Medulla oblongata (tissue), 1 donor: ENCODE measurements around the gene TNXB.

Source experiments
- DNase-seq: peaks from one replicate; pipeline ENCODE4 v3.0.0-alpha.2; 2015; ENCODE audit errors: extremely low spot score

The TNXB gene, protein sequence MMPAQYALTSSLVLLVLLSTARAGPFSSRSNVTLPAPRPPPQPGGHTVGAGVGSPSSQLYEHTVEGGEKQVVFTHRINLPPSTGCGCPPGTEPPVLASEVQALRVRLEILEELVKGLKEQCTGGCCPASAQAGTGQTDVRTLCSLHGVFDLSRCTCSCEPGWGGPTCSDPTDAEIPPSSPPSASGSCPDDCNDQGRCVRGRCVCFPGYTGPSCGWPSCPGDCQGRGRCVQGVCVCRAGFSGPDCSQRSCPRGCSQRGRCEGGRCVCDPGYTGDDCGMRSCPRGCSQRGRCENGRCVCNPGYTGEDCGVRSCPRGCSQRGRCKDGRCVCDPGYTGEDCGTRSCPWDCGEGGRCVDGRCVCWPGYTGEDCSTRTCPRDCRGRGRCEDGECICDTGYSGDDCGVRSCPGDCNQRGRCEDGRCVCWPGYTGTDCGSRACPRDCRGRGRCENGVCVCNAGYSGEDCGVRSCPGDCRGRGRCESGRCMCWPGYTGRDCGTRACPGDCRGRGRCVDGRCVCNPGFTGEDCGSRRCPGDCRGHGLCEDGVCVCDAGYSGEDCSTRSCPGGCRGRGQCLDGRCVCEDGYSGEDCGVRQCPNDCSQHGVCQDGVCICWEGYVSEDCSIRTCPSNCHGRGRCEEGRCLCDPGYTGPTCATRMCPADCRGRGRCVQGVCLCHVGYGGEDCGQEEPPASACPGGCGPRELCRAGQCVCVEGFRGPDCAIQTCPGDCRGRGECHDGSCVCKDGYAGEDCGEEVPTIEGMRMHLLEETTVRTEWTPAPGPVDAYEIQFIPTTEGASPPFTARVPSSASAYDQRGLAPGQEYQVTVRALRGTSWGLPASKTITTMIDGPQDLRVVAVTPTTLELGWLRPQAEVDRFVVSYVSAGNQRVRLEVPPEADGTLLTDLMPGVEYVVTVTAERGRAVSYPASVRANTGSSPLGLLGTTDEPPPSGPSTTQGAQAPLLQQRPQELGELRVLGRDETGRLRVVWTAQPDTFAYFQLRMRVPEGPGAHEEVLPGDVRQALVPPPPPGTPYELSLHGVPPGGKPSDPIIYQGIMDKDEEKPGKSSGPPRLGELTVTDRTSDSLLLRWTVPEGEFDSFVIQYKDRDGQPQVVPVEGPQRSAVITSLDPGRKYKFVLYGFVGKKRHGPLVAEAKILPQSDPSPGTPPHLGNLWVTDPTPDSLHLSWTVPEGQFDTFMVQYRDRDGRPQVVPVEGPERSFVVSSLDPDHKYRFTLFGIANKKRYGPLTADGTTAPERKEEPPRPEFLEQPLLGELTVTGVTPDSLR (N-terminal part only)

GRCh38 chr6:32109114-32109764, at the start of gene TNXB:
TNXB (minus strand) TSS chr6:32109338; CDS start chr6:32098198, 11,140 bp downstream.
- no peak for DNase-seq

DNA sequence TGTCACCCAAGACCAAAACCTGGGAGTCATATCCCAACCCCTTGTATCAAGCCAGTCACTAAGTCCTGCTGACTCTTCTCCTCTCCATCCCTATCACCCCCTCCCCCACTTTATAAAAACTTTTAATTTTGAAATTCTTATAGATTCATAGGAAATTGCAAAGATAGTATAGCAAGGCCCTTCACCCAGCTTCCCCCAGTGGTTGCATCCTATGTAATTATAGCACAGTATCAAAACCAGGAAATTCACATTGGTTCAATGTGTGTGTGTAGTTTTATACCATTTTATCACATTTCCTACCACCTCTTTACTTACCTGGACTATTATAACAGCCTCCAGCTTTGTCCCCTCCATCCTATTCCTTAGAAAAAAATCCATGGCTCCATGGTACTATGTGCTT, 48.9 kb upstream of the TNXB start:
- DNase-seq: no peak

DNA sequence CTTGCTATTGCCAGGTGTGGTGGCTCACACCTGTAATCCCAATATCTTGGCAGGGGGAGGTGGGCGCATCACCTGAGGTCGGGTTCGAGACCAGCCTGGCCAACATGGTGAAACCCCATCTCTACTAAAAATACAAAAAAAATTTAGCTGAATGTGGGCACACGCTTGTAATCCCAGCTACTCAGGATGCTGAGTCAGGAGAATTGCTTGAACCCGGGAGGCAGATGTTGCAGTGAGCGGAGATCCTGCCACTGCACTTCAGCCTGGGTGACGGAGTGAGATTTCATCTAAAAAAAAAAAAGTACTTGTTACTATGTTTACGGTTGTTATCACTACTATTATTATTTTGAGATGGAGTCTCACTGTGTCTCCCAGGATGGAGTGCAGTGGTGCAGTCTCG, 47.8 kb upstream of the TNXB start:
- no peak for DNase-seq

GRCh38 chr6:32154514-32155161, 45.5 kb upstream of the TNXB start:
- peak; percentile 71 for DNase-seq

- peak; percentile 93 for DNase-seq
These were observed 44.7 kb upstream of the TNXB start, which contains the start of gene PPT2 for GRCh38 chr6:32153564-32154513. PPT2 (plus strand) TSS chr6:32154141; CDS start chr6:32154595, 454 bp downstream.

GRCh38 chr6:32152769-32153563, 43.8 kb upstream of the TNXB start:
- peak; percentile 48 for DNase-seq

GRCh38 chr6:32151863-32152768, 43.0 kb upstream of the TNXB start, which contains the start of gene PRRT1:
PRRT1 (minus strand) TSS chr6:32151939; CDS start chr6:32151827, 112 bp downstream.
- peak; percentile 40 for DNase-seq

- DNase-seq: peak; percentile 23
These were observed 42.2 kb upstream of the TNXB start for GRCh38 chr6:32151181-32151862.

DNA sequence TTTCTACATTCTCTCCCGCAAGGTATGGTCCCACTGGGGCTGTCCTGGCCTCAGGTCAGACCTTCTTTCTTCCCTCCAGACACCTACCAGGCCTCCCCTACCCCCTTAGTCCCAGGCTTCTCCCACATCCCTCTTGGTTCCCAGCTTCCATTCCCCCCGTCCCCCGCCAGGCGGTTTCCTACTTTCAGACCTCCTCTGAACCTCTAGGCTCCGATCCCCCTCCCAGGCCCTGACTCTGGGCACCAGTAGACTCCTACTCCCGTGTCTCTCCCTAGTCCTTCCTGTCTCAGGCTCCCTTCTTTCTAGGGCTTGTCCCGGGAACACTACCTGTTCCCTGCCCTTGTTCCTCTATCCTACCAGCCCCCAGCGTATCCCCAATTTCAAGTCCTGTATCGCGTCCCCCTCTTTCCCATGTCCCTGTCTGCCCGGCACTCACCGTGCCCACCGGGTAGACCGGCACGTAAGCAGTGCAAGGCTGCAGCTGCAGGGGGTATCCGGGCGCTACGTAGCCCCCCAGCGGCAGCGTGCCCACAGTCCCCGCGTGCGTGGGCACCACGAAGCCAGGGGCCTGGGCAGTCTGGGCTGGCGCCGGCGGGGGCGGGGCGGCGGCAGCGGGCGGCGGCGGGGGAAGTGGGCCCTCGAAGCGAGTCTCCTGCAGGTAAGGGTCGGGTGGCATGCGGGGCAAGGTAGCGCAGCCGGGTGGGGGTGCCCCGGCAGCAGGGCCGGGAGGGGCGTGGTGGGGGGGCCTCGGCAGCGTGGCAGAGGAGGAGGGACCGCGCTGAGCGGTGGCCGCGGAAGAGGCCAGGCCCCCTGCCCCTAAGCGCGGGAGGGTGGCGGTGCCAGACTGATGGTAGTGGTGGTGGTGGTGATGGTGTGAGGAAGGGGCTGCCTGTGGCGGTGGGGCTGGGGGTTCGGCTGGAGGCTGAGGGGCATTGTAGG, 41.1 kb upstream of the TNXB start:
- no peak for DNase-seq

GRCh38 chr6:32149092-32149755, 40.1 kb upstream of the TNXB start:
- DNase-seq: no peak

DNA sequence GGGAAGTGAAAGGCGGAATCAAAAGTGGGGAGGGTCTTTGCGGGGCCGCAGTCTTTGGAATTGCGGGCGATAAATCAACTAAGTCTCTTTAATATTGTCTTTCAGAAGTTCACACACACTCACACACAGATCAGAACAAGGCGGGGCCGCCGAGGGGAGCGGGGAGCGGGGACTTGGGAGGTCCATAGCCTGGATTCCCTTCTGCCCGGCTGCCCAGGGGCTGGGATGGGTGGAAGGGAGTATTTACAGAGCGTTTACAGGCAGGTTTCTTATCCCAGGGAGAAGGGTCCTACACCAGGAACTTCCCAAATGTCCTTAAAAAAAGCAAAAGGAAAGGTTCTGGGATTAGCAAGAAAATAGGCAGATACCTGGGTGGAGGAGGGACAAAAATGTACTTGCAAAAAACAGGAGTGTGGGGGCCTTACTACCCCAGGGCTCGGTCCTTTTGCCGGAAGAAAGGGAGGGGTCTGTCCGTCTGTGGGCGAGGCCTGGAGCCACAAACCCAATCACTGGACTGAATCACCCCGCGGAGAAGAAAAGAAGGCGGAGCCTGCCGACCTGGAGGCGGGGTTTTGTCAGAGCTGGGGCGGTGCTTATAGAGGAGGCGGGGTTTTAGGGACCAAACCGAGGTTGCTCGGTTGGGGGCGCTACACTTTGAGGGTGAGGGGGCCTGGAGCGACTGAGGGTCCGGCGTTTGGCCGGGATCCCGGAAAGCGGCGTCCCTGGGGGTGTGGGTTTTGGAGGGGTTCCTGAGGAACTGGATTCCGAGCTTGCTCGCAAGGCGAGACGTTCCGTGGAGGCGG, 39.4 kb upstream of the TNXB start:
- peak; percentile 47 for DNase-seq

- no peak for DNase-seq
These were observed 38.4 kb upstream of the TNXB start for GRCh38 chr6:32147401-32148132.

DNA sequence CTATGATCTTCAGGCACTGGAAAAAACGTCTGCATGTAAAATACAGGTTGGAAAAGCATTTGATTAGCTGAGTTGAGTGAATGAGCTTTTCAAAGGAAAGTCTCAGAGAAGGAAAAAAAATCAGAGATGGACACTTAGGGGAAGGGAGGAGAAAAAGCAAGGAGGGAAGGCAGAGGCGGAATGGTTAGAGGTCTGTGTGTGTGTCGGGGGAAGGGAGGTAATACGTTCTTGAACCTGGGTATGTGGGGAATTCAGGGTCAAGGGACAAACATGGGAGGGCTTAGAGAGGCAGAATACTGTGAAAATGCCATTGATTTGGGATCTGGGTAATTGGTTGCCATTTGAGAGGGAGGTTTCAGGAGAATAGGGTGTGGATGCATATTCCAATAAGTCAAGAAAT, 37.5 kb upstream of the TNXB start:
- DNase-seq: no peak

DNA sequence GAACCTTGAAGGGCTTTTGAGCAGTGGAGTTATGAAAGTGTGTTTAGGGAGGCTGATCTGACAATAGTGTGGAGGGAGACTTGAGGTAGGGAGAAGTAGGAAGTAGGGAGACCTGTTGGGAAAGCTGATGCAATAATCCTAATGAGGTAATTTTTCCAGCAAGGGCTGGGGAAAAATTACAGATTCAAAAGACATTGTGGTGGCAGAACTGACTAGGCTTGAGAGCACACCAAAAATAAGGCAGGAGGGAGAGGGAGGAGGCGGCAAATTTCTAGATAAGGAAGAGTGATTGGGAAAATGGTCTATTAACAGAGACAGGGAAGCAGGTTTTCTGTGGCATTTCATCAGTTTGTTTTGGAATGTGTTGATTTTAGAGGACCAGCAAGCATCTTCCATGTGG, 37.1 kb upstream of the TNXB start:
- no peak for DNase-seq
